WTC11 (cell line): Measurements from ENCODE around the gene WFDC1. TPM values are rescaled to one million over a fixed set of nuclear protein-coding genes. Genes with fewer than 3 reads are reported as not detected.

Experiments
- ATAC-seq: fragments of 200-7000 bp; cut with Tn5 transposase; 2 replicates; pipeline ENCODE4 v1.10.0; 2021; ENCODE audit warnings: mild to moderate bottlenecking, moderate library complexity
- CTCF ChIA-PET: fragments of 300-600 bp; sonication (Branson Sonifier 250); formaldehyde crosslinking; loops from one replicate; lab custom pipeline; 2021; ENCODE audit warnings: antibody characterized with exemption; lab: Charles Lee
- POLR2A ChIA-PET: fragments of 350-600 bp; sonication (Branson Sonifier 250); formaldehyde crosslinking; loops from one replicate; lab custom pipeline; 2021; ENCODE audit warnings: antibody characterized with exemption; lab: Charles Lee
- DNase-seq: peaks from one replicate; pipeline ENCODE4 v3.0.0; 2021; ENCODE audit warnings: low spot score
- H3K27ac Mint-ChIP-seq: 2 replicates; pipeline ENCODE4 v1.8.0; 2021; ENCODE audit warnings: mixed read lengths
- H3K27me3 Mint-ChIP-seq: 2 replicates; pipeline ENCODE4 v1.8.0; 2021; ENCODE audit warnings: low read depth, mild to moderate bottlenecking, moderate library complexity, mixed read lengths
- H3K36me3 Mint-ChIP-seq: 2 replicates; pipeline ENCODE4 v1.8.0; 2021; ENCODE audit warnings: mixed read lengths
- H3K4me1 Mint-ChIP-seq: 2 replicates; pipeline ENCODE4 v1.8.0; 2022; ENCODE audit warnings: mixed read lengths
- H3K4me3 Mint-ChIP-seq: 2 replicates; pipeline ENCODE4 v1.8.0; 2021; ENCODE audit warnings: mild to moderate bottlenecking, moderate library complexity, mixed read lengths
- H3K9me3 Mint-ChIP-seq: 2 replicates; pipeline ENCODE4 v1.8.0; 2021; ENCODE audit warnings: mixed read lengths
- ATF6 ChIP-seq: sonication (generic); formaldehyde crosslinking; IDR thresholded peaks from 2 replicates; pipeline ENCODE4 v1.8.1; 2023; ENCODE audit warnings: mild to moderate bottlenecking, missing genetic modification reagents
- FOXJ3 ChIP-seq: sonication (generic); formaldehyde crosslinking; IDR thresholded peaks from 2 replicates; pipeline ENCODE4 v1.9.0; 2021; ENCODE audit warnings: missing genetic modification reagents, mild to moderate bottlenecking, borderline replicate concordance
- HMGA2 ChIP-seq: fragments of 250-450 bp; sonication (Bioruptor Pico); IDR thresholded peaks from 2 replicates; pipeline ENCODE4 v1.4.0; 2021; ENCODE audit warnings: mild to moderate bottlenecking, moderate library complexity
- KAT7 ChIP-seq: sonication (generic); formaldehyde crosslinking; IDR thresholded peaks from 2 replicates; pipeline ENCODE4 v1.8.1; 2023; ENCODE audit warnings: missing genetic modification reagents, mild to moderate bottlenecking, borderline replicate concordance
- MAX ChIP-seq: sonication (generic); formaldehyde crosslinking; IDR thresholded peaks from 2 replicates; pipeline ENCODE4 v1.8.0; 2022; ENCODE audit warnings: mild to moderate bottlenecking, missing genetic modification reagents
- MXD4 ChIP-seq: fragments of 250-450 bp; sonication (Bioruptor Pico); IDR thresholded peaks from 2 replicates; pipeline ENCODE4 v1.8.0; 2021; ENCODE audit warnings: mild to moderate bottlenecking, moderate library complexity, borderline replicate concordance
- MYBL2 ChIP-seq: sonication (generic); formaldehyde crosslinking; IDR thresholded peaks from 2 replicates; pipeline ENCODE4 v1.8.1; 2023; ENCODE audit warnings: mild to moderate bottlenecking, moderate library complexity, missing genetic modification reagents
- NFATC4 ChIP-seq: fragments of 250-450 bp; sonication (Bioruptor Pico); IDR thresholded peaks from 2 replicates; pipeline ENCODE4 v1.9.0; 2021; ENCODE audit warnings: mild to moderate bottlenecking
- NFYB ChIP-seq: sonication (generic); formaldehyde crosslinking; conservative IDR thresholded peaks from 2 replicates; pipeline ENCODE4 v1.8.0; 2022; ENCODE audit warnings: low read depth, missing genetic modification reagents
- NR1H2 ChIP-seq: sonication (generic); formaldehyde crosslinking; IDR thresholded peaks from 2 replicates; pipeline ENCODE4 v1.9.0; 2021; ENCODE audit warnings: mild to moderate bottlenecking, moderate library complexity, missing genetic modification reagents
- PRDM15 ChIP-seq: sonication (generic); formaldehyde crosslinking; IDR thresholded peaks from 2 replicates; pipeline ENCODE4 v1.8.0; 2022; ENCODE audit warnings: missing genetic modification reagents
- RORB ChIP-seq: fragments of 250-450 bp; sonication (Bioruptor Pico); IDR thresholded peaks from 2 replicates; pipeline ENCODE4 v1.9.0; 2021; ENCODE audit warnings: mild to moderate bottlenecking
- TP53 ChIP-seq: sonication (generic); formaldehyde crosslinking; IDR thresholded peaks from 2 replicates; pipeline ENCODE4 v1.8.1; 2023; ENCODE audit warnings: mild to moderate bottlenecking, missing genetic modification reagents
- ZMAT4 ChIP-seq: fragments of 250-450 bp; sonication (Bioruptor Pico); IDR thresholded peaks from 2 replicates; pipeline ENCODE4 v1.9.0; 2021; ENCODE audit warnings: mild to moderate bottlenecking
- ZNF121 ChIP-seq: sonication (generic); formaldehyde crosslinking; IDR thresholded peaks from 2 replicates; pipeline ENCODE4 v1.8.0; 2023; ENCODE audit warnings: missing genetic modification reagents
- ZNF396 ChIP-seq: fragments of 250-450 bp; sonication (Bioruptor Pico); IDR thresholded peaks from 2 replicates; pipeline ENCODE4 v1.8.0; 2021; ENCODE audit warnings: mild to moderate bottlenecking, moderate library complexity, borderline replicate concordance
- ZNF512 ChIP-seq: sonication (generic); formaldehyde crosslinking; IDR thresholded peaks from 2 replicates; pipeline ENCODE4 v1.8.1; 2022; ENCODE audit warnings: missing genetic modification reagents, borderline replicate concordance
- total RNA-seq: library from RNA; stranded (reverse); gene quantifications from 3 replicates; pipeline ENCODE4 v1.2.3, GENCODE V29; 2021

WFDC1 gene
- total RNA-seq, 1 experiment from 2014 or later: 0.50 TPM

- CTCF ChIA-PET: interaction anchor here (0.6 kb wide), 1 partner anchor 298 kb away, joined by 4 read pairs; no protein-coding TSS in a partner anchor
- no peaks in the 10 kb centered on the region for H3K36me3 Mint-ChIP-seq
Observed at GRCh38 chr16:84320511-84320910, 25.8 kb downstream of the WFDC1 start.

GRCh38 chr16:84321932-84322331 lies 27.3 kb downstream of the WFDC1 start:
- no peak for TF ChIP-seq RORB (CRISPR knock-in tag)
- no peak for TF ChIP-seq MAX (CRISPR knock-in tag)
- no peak for TF ChIP-seq KAT7 (CRISPR knock-in tag)
- TF ChIP-seq ATF6: no peak
- no peak for TF ChIP-seq FOXJ3
- no peak for TF ChIP-seq ZNF121 (CRISPR knock-in tag)
- no peak for TF ChIP-seq ZNF396 (CRISPR knock-in tag)
- TF ChIP-seq TP53: no peak
- no peak for TF ChIP-seq NFATC4 (CRISPR knock-in tag)
- no peak for TF ChIP-seq HMGA2 (CRISPR knock-in tag)
- TF ChIP-seq ZNF512 (CRISPR knock-in tag): no peak
- no peak for TF ChIP-seq ZMAT4 (CRISPR knock-in tag)
- DNase-seq (no peak), ATAC-seq (no peak)
- ChIA-PET CTCF (no interaction called here), POLR2A (no interaction called here)
- peaks cover 6% of the 10 kb centered on the region; the same call in 1 of the 2 replicates for H3K9me3 Mint-ChIP-seq
- no peaks in the 10 kb centered on the region; the same call in 1 of the 2 replicates for H3K27me3 Mint-ChIP-seq
- H3K4me1 Mint-ChIP-seq: no peaks in the 10 kb centered on the region
- H3K4me3 Mint-ChIP-seq: no peak overlapping the region
- no peak overlapping the region for H3K27ac Mint-ChIP-seq
- H3K36me3 Mint-ChIP-seq: no peaks in the 10 kb centered on the region

More at GRCh38 chr16:84320511-84320910, 25.8 kb downstream of the WFDC1 start:
- no peak overlapping the region for H3K27ac Mint-ChIP-seq
- H3K9me3 Mint-ChIP-seq: peaks cover 6% of the 10 kb centered on the region; the same call in 1 of the 2 replicates
- TF ChIP-seq MYBL2 (CRISPR knock-in tag) (no peak), MXD4 (CRISPR knock-in tag) (no peak), PRDM15 (CRISPR knock-in tag) (no peak), RORB (CRISPR knock-in tag) (no peak), NR1H2 (no peak), NFYB (no peak)
- no peak for DNase-seq
- ATAC-seq: no peak
- no peaks in the 10 kb centered on the region; the same call in 1 of the 2 replicates for H3K27me3 Mint-ChIP-seq
- no peak overlapping the region for H3K4me3 Mint-ChIP-seq
- H3K4me1 Mint-ChIP-seq: no peaks in the 10 kb centered on the region
- POLR2A ChIA-PET: no interaction called here
